Activated CD4-positive, alpha-beta T cell treated with anti-CD3 and anti-CD28 coated beads, Interleukin-2, amount 50 U/mL, for 16 hours (primary cell): Measurements from ENCODE around the gene RAB40B.

Source experiments
- DNase-seq: peaks from one replicate; pipeline ENCODE4 v3.0.0-alpha.2; 2020

Gene RAB40B

DNA sequence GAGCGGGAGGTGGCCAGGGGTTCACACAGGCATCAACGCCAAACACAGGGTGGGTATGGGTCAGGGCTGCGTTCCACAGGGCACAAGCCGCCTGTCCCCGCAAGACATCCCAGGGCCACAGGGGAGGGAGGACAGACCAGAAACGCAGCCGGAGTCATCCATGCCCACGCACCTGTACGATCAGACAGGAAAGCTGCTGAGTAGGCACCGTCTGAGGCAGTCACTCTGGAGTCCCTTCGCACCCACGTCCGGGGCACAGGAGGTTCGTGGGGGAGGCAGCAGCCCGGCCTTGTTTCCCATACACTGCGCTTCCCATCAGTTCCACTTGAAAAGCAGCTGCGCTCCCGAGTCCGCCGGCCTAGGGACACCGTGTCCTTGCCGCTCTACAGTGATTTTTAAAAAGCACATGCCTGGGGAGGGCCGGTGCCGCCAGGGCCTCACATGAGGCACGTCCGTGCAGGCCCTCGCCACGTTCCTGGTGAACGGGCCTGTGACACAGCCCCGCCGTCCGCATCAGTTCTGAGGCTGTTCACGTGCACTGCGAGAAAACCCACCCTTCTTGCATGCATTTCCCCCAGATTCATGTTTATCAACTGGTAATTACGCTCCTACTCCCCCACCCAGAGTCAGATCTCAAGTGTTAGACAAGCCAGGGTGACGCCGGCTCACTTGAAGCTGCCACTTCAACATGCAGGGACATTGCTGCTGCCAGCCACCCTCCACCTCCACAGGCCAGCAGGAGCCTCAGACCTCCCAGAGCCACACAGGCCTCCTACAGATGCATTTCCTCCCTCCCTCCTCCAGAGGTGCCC, 85.0 kb downstream of the RAB40B start:
- no peak for DNase-seq

DNA sequence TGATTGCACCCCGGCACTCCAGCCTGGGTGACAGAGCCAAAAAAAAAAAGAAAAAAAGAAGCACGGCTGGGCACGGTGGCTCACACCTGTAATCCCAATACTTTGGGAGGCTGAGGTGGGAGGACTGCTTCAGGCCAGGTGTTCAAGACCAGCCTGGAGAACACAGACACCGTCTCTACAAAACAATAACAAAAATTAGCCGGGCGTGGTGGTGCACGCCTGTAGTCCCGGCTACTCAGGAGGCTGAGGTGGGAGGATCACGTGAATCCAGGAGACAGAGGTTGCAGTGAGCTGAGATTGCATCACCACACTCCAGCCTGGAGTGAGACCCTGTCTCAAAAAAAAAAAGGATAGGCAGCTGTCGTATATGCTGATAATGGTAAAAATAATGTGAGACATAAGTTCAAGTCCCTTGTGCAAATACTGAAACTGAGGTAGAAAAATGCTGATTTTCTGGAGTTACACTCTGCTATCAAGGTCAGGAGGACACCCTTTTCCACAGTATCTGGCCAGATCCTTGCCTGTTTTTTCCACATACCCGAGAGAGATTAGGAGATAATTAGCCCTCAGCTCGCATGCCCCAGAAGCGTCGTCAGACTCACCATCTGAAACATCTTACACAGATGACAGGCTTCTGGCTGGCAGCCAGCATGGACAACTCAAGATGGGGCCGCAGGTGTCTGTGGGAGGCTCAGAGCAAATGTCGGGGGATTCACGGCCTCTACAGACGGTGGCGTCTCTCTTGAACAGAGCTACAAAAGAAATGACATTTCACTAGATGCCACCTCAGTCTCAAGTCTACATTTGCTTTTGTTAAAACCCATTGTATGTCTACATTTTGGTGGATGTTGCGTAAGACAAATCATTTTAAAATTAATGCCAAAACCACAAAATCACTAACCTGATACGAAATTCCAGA, 87.1 kb downstream of the RAB40B start:
- no peak for DNase-seq

DNA sequence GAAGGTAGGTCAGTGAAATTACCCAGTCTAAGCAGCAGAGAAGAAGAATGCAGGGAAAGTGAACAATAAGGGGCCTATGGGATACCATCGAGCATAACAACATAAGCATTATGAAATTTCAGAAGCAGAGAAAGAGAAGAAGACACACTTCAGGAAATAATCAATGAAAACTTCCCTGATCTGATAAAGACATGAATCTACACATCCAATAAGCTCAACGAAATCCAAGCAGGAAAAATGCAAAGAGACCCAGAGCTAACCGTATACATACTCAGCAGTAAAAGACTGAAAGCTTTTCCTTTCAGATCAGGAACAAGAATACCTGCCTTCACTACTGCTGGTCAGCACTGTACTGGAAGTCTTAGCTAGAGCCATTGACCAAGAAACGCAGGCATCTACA, 88.8 kb downstream of the RAB40B start:
- no peak for DNase-seq

DNA sequence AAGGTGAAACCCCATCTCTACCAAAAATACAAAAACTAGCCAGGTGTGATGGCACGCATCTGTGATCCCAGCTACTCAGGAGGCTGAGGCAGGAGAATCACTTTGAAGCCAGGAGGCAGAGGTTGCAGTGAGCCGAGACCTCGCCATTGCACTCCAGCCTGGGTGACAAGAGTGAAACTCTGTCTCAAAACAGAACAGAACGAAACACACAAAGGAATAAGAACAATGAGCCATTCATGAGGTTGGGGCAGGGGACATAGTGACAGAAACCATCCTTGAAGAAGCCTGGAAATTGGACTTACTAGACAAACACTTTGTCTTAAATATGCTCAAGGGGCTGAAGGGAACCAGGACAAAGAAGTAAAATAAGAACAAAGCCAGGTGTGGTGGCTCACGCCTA, 89.7 kb downstream of the RAB40B start:
- no peak for DNase-seq

DNA sequence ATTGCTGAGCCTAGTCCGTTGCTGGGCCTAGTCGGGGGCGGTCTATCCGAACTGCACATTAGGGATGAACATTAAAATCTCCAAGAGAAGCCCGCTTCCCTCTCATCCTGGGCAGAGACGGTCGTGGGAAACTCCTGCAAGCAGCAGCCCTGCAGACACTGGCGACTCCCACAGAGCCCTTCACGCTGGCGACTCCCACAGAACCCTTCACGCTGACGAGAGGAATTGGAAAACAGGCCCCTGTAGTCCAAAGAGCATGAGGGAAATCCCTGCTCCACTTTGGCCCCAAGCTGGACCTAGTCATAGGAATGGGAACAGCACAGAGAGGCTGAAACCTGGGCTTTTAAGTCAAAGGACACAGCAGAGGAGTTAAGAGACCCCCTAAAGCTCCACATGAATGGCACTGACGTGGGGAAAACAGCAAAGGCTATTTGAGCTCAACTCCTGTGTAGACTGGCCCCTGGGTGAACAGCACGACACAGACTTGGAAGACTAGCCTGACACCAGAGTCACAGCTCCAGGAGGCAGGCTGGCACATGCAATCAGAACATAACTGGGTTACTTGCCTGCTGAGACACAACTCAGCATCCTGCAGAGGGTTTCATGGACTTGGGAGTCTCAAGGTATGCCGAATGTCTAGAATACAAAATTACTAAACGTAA, 92.4 kb downstream of the RAB40B start:
- no peak for DNase-seq
